CD4-positive, CD25-positive, alpha-beta regulatory T cell (primary cell): ENCODE results near the gene CATSPERZ. TPM values are rescaled to one million over a fixed set of nuclear protein-coding genes. Genes with fewer than 3 reads are reported as not detected.
A peak's percentile ranks its signal among the peaks of the same experiment; 100 is the strongest.
"Not testable (repeated sequence)": the region's sequence is repeated elsewhere in the genome, so short reads cannot be mapped to it uniquely, and the experiment has no call there.

Experiments used
- ATAC-seq, 2 donors: fragments of 150-1000 bp; cut with Tn5 transposase; one replicate each; pipeline ENCODE4 v1.10.0; 2021; ENCODE audit warnings: low read depth in 2 of 2, moderate number of reproducible peaks in 2 of 2, moderate library complexity in 1 of 2
- DNase-seq, 3 donors: peaks; one replicate each; pipeline versions ENCODE4 v3.0.0 to v3.0.0-alpha.2; 2012 to 2022; ENCODE audit warnings: mixed read lengths in 1 of 3
- H3K27ac ChIP-seq: one replicate; pipeline ENCODE4 v1.7.0; 2013; ENCODE audit warnings: mild to moderate bottlenecking, low read length; ENCODE audit not compliant: insufficient read depth, poor library complexity, severe bottlenecking
- H3K27me3 ChIP-seq: one replicate; pipeline ENCODE4 v1.7.0; 2013; ENCODE audit warnings: low read length; ENCODE audit not compliant: control insufficient read depth, insufficient read depth
- H3K36me3 ChIP-seq: one replicate; pipeline ENCODE4 v1.7.0; 2013; ENCODE audit warnings: mild to moderate bottlenecking, low read length, moderate library complexity; ENCODE audit not compliant: control insufficient read depth, insufficient read depth
- H3K4me1 ChIP-seq: 2 replicates; pipeline ENCODE4 v1.7.0; 2013; ENCODE audit warnings: mild to moderate bottlenecking, low read length; ENCODE audit not compliant: insufficient read depth, control insufficient read depth, poor library complexity, severe bottlenecking
- H3K4me3 ChIP-seq: one replicate; pipeline ENCODE4 v1.7.0; 2013; ENCODE audit warnings: low read depth, mild to moderate bottlenecking, low read length, moderate library complexity
- H3K9me3 ChIP-seq, 2 experiments: 1 replicate in 1 of 2; 2 replicates in 1 of 2; pipeline ENCODE4 v1.7.0; 2013; ENCODE audit warnings: low read length in 2 of 2, mild to moderate bottlenecking in 1 of 2, moderate library complexity in 1 of 2; ENCODE audit not compliant: control insufficient read depth in 2 of 2
- H3K27ac Mint-ChIP-seq, 3 donors: one replicate each; pipeline ENCODE4 v1.8.0; 2020 to 2022; ENCODE audit warnings: mild to moderate bottlenecking in 3 of 3, mixed read lengths in 3 of 3, moderate library complexity in 2 of 3
- H3K27me3 Mint-ChIP-seq: one replicate; pipeline ENCODE4 v1.8.0; 2022; ENCODE audit warnings: mild to moderate bottlenecking, mixed read lengths
- H3K36me3 Mint-ChIP-seq: one replicate; pipeline ENCODE4 v1.8.0; 2020; ENCODE audit warnings: mixed read lengths
- H3K4me1 Mint-ChIP-seq, 4 donors: one replicate each; pipeline ENCODE4 v1.8.0; 2020 to 2022; ENCODE audit warnings: mixed read lengths in 4 of 4, mild to moderate bottlenecking in 1 of 4
- H3K4me3 Mint-ChIP-seq, 4 donors: one replicate each; pipeline ENCODE4 v1.8.0; 2020 to 2022; ENCODE audit warnings: mild to moderate bottlenecking in 4 of 4, mixed read lengths in 4 of 4, moderate library complexity in 3 of 4
- H3K9me3 Mint-ChIP-seq, 7 donors: one replicate each; pipeline ENCODE4 v1.8.0; 2020 to 2022; ENCODE audit warnings: mixed read lengths in 7 of 7, mild to moderate bottlenecking in 3 of 7, moderate library complexity in 2 of 7
- polyA plus RNA-seq, 4 donors: library from polyadenylated mRNA; unstranded; fragments of 300-500 nt; fragmentation: Illumina TruSeq; gene quantifications; one replicate each; pipeline ENCODE4 v1.2.3, GENCODE V29; 2021
- total RNA-seq: library from RNA; stranded (reverse); gene quantifications from one replicate; pipeline ENCODE4 v1.2.3, GENCODE V29; 2022

Gene CATSPERZ
- total and polyA plus RNA-seq, 5 donors from 2014 or later, result not detected

- Mint-ChIP-seq H3K4me1 (peaks cover 0 to 57% (median 32%) of the 10 kb centered on the region in 4 donors), H3K27ac (peak overlapping the region; percentile 99 to 100 (median 100)), H3K4me3 (peak overlapping the region; percentile 93 to 97 (median 96)), H3K36me3 (peaks cover 22% of the 10 kb centered on the region)
- not testable (repeated sequence) for ATAC-seq, H3K4me3 ChIP-seq, H3K27me3 ChIP-seq, H3K9me3 Mint-ChIP-seq, DNase-seq, H3K36me3 ChIP-seq, H3K27me3 Mint-ChIP-seq, H3K9me3 ChIP-seq
- peaks cover 31% of the 10 kb centered on the region for H3K4me1 ChIP-seq
- peak overlapping the region; percentile 98 for H3K27ac ChIP-seq
Observed at GRCh38 chr11:64315667-64316526, 15.7 kb downstream of the CATSPERZ start.

DNA sequence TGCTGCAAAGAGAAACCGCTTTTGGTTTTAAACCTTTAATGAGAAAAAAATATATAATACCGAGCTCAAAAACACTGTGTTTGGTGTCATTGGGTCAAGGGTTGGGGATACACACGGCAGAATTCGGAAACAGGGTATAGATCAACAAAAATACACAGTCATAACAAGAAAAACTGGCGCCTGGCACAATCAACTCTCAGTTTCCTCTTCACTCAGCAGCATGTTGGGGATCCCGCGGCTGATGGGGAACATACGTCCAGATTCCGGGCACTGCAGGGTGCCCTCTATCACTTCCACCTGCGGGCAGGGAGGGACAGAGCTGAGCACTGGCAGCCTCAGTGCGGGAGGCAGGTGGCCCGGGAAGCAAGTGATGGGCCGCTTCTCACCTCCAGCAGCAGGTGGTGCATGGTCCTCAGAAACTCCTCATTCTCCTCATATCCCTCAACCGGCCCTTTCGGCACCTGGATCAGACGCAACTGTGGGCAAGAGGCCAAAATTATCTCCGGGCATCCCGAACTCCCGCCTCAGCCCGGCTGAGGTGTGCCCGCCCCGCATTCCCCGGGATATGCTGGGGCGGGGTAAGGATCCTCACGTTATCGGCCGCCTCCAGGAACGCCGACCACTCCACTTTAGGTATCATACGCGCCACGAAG, 16.6 kb downstream of the CATSPERZ start:
- Mint-ChIP-seq H3K27ac (peak overlapping the region; percentile 99 to 100 (median 100)), H3K4me3 (peak overlapping the region; percentile 93 to 97 (median 96)), H3K4me1 (peaks cover 0 to 57% (median 32%) of the 10 kb centered on the region in 4 donors), H3K36me3 (peaks cover 28% of the 10 kb centered on the region), H3K27me3 (no peaks in the 10 kb centered on the region), H3K9me3 (peaks cover 0 to 2% (median 0%) of the 10 kb centered on the region in 7 donors)
- H3K9me3 ChIP-seq, result no peaks in the 10 kb centered on the region
- ATAC-seq (no peak), DNase-seq (peak in 2 of 3 donors; percentile 28 to 67)
- H3K4me1 ChIP-seq, result peaks cover 31% of the 10 kb centered on the region
- no peaks in the 10 kb centered on the region for H3K27me3 ChIP-seq
- peak overlapping the region; percentile 98 for H3K27ac ChIP-seq
- H3K4me3 ChIP-seq, result peak overlapping the region; percentile 89
- peaks cover 8% of the 10 kb centered on the region for H3K36me3 ChIP-seq

DNA sequence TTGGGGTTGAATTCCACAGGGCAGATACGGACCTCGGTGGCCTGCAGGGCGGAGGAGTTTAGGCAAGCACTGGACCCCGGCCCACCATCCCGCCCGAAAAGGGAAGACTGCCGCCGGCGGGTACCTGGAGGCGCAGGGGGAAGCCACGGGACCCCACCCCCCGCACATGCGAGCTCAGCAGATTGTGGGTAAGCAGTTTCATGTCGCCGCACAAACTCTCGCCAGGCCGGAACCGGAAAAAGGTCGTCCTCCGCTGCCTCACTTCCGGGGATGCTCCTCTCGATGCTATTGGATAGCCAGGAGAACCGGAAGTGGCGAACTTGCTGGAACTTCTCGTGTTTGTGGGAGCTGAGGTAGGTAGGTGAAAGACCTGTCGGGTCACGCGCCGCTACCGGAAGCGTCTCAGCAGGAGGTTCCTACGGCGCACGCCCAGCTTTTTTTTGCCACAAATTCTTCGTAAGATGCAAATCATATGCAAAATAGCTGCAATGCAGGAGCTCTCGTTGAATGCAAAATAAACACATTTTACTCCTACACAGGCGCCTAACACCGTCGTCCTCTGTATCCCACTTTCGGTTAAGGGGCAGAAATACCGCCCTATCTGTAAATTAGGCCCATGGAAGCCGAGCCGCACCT, 17.3 kb downstream of the CATSPERZ start, which contains the start of gene TRMT112:
Gene TRMT112, minus strand, starts transcription at position 235 of the 636 bp plus-strand sequence. Its CDS starts 33 bp downstream, at position 202.
- peaks cover 27% of the 10 kb centered on the region for H3K36me3 Mint-ChIP-seq
- peaks cover 0 to 54% (median 32%) of the 10 kb centered on the region in 4 donors for H3K4me1 Mint-ChIP-seq
- Histone ChIP-seq H3K27me3 (no peaks in the 10 kb centered on the region), H3K4me1 (peaks cover 31% of the 10 kb centered on the region), H3K9me3 (no peaks in the 10 kb centered on the region), H3K27ac (peak within 1 kb of the TSS; percentile 98), H3K4me3 (peak within 1 kb of the TSS; percentile 89), H3K36me3 (peaks cover 8% of the 10 kb centered on the region)
- H3K27me3 Mint-ChIP-seq, result no peaks in the 10 kb centered on the region
- H3K4me3 Mint-ChIP-seq, result peak within 1 kb of the TSS; percentile 93 to 97 (median 96)
- H3K27ac Mint-ChIP-seq, result peak within 1 kb of the TSS; percentile 99 to 100 (median 100)
- DNase-seq (peak; percentile 98), ATAC-seq (peak; percentile 81)
- peaks cover 0 to 2% (median 0%) of the 10 kb centered on the region in 7 donors for H3K9me3 Mint-ChIP-seq

- H3K9me3 ChIP-seq, result no peaks in the 10 kb centered on the region
- Mint-ChIP-seq H3K27me3 (no peaks in the 10 kb centered on the region), H3K4me3 (peak within 1 kb of the TSS; percentile 93 to 97 (median 96)), H3K9me3 (no peaks in the 10 kb centered on the region), H3K4me1 (peaks cover 0 to 47% (median 28%) of the 10 kb centered on the region in 4 donors), H3K27ac (peak within 1 kb of the TSS; percentile 99 to 100 (median 100)), H3K36me3 (peaks cover 21% of the 10 kb centered on the region)
- H3K36me3 ChIP-seq, result peaks cover 8% of the 10 kb centered on the region
- H3K4me1 ChIP-seq, result peaks cover 31% of the 10 kb centered on the region
- peak; percentile 93 to 98 (median 97) for DNase-seq
- H3K27ac ChIP-seq, result peak within 1 kb of the TSS; percentile 98
- no peaks in the 10 kb centered on the region for H3K27me3 ChIP-seq
- peak; percentile 78 to 82 for ATAC-seq
- H3K4me3 ChIP-seq, result peak within 1 kb of the TSS; percentile 89
Observed at GRCh38 chr11:64317961-64318765, 18.0 kb downstream of the CATSPERZ start, which contains the start of gene PRDX5. PRDX5 (plus strand) TSS chr11:64318121; CDS start chr11:64318216, 95 bp downstream.

DNA sequence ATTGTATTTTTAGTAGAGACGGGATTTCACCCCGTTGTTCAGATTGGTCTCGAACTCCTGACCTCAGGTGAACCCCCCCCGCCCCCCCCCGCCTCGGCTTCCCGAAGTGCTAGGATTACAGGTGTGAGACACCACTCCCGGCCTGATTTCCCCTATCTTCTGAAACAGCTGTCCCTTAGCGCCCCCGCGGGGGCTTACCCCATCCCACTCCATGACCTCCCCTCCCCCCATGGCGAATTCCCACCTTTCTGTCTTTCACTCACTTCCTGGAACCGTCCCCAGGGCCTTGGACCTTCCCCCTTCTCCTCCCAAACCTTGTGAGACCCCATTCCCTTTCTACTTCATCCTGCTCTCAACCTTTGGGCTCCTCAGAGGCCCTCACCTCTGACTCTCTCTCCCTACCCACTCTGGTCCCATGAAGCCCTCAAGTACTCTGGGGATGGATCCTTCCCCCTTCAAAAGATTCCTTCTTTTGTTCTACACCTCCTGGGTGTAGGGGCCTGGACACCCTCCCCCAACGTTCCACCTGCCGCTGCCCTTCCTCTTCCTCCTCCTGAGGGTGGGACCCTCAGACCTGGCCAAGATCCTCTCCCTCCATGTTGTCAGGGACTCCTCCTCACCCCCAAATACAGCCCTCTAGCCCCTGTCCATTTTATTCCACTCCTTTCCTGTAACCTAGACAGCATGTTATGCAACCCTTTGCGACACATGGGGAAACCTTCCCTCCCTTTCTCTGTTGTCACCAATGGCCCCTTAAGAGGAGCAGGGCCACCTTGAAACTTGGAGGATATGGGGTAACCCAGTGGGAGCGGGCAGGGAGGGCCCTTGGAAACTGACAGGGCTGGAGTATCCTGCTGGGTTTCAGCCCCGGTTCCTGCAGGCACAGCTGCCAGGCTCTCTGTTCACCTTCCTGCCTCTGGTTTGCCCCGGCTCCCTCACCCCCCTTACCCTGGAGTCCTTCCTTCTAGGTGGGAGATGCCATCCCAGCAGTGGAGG, 18.9 kb downstream of the CATSPERZ start:
- no peak for DNase-seq
- ATAC-seq, result no peak
- H3K36me3 ChIP-seq, result peaks cover 8% of the 10 kb centered on the region
- Mint-ChIP-seq H3K9me3 (no peaks in the 10 kb centered on the region), H3K4me1 (peaks cover 0 to 44% (median 26%) of the 10 kb centered on the region in 4 donors), H3K36me3 (peaks cover 18% of the 10 kb centered on the region), H3K27me3 (no peaks in the 10 kb centered on the region), H3K4me3 (peak overlapping the region; percentile 93 to 97 (median 96)), H3K27ac (peak overlapping the region; percentile 95 to 100 (median 99))
- H3K27me3 ChIP-seq, result no peaks in the 10 kb centered on the region
- H3K27ac ChIP-seq, result peak overlapping the region; percentile 98
- H3K4me1 ChIP-seq, result peaks cover 31% of the 10 kb centered on the region
- H3K9me3 ChIP-seq, result no peaks in the 10 kb centered on the region
- peak overlapping the region; percentile 26 for H3K4me3 ChIP-seq

DNA sequence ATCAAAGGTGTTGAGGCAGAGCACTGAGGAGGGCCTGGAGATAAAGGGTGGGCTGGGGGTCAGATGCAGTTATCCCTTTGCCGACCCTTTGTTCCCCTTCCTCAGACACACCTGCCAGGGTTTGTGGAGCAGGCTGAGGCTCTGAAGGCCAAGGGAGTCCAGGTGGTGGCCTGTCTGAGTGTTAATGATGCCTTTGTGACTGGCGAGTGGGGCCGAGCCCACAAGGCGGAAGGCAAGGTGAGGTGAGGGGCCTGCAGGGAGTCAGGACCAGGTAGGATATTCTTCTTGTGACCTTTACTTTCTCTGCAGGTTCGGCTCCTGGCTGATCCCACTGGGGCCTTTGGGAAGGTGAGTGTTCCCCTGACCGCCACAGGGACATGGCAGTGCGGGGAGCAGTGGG, 20.4 kb downstream of the CATSPERZ start:
- no peaks in the 10 kb centered on the region for H3K27me3 Mint-ChIP-seq
- H3K4me1 ChIP-seq, result peaks cover 31% of the 10 kb centered on the region
- H3K9me3 ChIP-seq, result no peaks in the 10 kb centered on the region
- ATAC-seq (no peak), DNase-seq (no peak)
- peak overlapping the region in 1 of 3 donors; percentile 5 for H3K27ac Mint-ChIP-seq
- H3K27ac ChIP-seq, result no peak overlapping the region
- peak overlapping the region in 2 of 4 donors; percentile 84 to 95 for H3K4me3 Mint-ChIP-seq
- H3K4me1 Mint-ChIP-seq, result peaks cover 0 to 42% (median 26%) of the 10 kb centered on the region in 4 donors
- H3K27me3 ChIP-seq, result no peaks in the 10 kb centered on the region
- H3K36me3 Mint-ChIP-seq, result peaks cover 18% of the 10 kb centered on the region
- no peaks in the 10 kb centered on the region for H3K9me3 Mint-ChIP-seq
- H3K36me3 ChIP-seq, result peaks cover 3% of the 10 kb centered on the region
- no peak overlapping the region for H3K4me3 ChIP-seq
